HepG2 (cell line): ENCODE results near the gene ZBTB20. TPM values are rescaled to one million over a fixed set of nuclear protein-coding genes. Genes with fewer than 3 reads are reported as not detected.

Experiments
- FIP1L1 ChIP-seq: fragments of 200-400 bp; formaldehyde crosslinking; IDR thresholded peaks from 2 replicates; pipeline ENCODE4 v1.6.1; 2018; ENCODE audit warnings: low read depth, mild to moderate bottlenecking, low read length, moderate library complexity, borderline replicate concordance; ENCODE audit not compliant: insufficient read depth
- HNF1A ChIP-seq, 2 experiments: sonication (generic) in 1 of 2; formaldehyde crosslinking in 1 of 2; IDR thresholded peaks; 2 replicates each; pipeline versions ENCODE4 v1.4.0 to v1.6.1; 2016 to 2020; ENCODE audit warnings: borderline replicate concordance in 1 of 2, low read depth in 1 of 2, mild to moderate bottlenecking in 1 of 2, missing genetic modification reagents in 1 of 2
- HNRNPH1 ChIP-seq: fragments of 200-400 bp; formaldehyde crosslinking; optimal IDR thresholded peaks from 2 replicates; pipeline ENCODE3; 2017; ENCODE audit warnings: mild to moderate bottlenecking, low read depth, low read length
- NR2F6 ChIP-seq, 2 experiments: IDR thresholded peaks; 2 replicates each; pipeline ENCODE4 v1.6.1; 2016; ENCODE audit warnings: antibody characterized with exemption in 1 of 2, mild to moderate bottlenecking in 1 of 2
- PLRG1 ChIP-seq: fragments of 450-650 bp; conservative IDR thresholded peaks from 2 replicates; pipeline ENCODE4 v1.6.1; 2016
- SALL2 ChIP-seq: sonication (generic); formaldehyde crosslinking; IDR thresholded peaks from 2 replicates; pipeline ENCODE4 v1.8.1; 2023; ENCODE audit warnings: mild to moderate bottlenecking, missing genetic modification reagents, inconsistent platforms
- SRSF9 ChIP-seq: fragments of 200-400 bp; formaldehyde crosslinking; IDR thresholded peaks from 2 replicates; pipeline ENCODE4 v1.6.1; 2018; ENCODE audit warnings: borderline replicate concordance, mild to moderate bottlenecking, low read depth, low read length; ENCODE audit not compliant: insufficient read depth, poor library complexity, severe bottlenecking
- SRY ChIP-seq: sonication (generic); formaldehyde crosslinking; IDR thresholded peaks from 2 replicates; pipeline ENCODE4 v1.8.0; 2022; ENCODE audit warnings: mild to moderate bottlenecking, missing genetic modification reagents
- TRIM24 ChIP-seq: sonication (generic); formaldehyde crosslinking; IDR thresholded peaks from 2 replicates; pipeline ENCODE4 v1.8.0; 2022; ENCODE audit warnings: mild to moderate bottlenecking, missing genetic modification reagents
- ZNF747 ChIP-seq: sonication (generic); formaldehyde crosslinking; IDR thresholded peaks from 2 replicates; pipeline ENCODE4 v1.8.1; 2023; ENCODE audit warnings: missing genetic modification reagents, mild to moderate bottlenecking, borderline replicate concordance
- polyA plus RNA-seq, 8 experiments: library from polyadenylated mRNA; depleted of rRNA in 3 of 8; stranded (reverse) in 7 of 8; unstranded in 1 of 8; fragments of >200 nt; fragmentation: Illumina TruSeq in 4 of 8; extraction: Trizol in 4 of 8; gene quantifications; 2 replicates each; pipeline versions ENCODE4 v1.2.1 to v1.2.3, GENCODE V29; 2011 to 2016; ENCODE audit warnings: low read depth in 4 of 8, missing spikeins in 1 of 8, mixed read lengths in 1 of 8; ENCODE audit not compliant: insufficient read depth in 1 of 8
- total RNA-seq, 5 experiments: library from RNA; depleted of rRNA; stranded (reverse); fragments of >200 nt; fragmentation: Illumina TruSeq; extraction: Trizol; gene quantifications; 2 replicates each; pipeline ENCODE4 v1.2.3, GENCODE V29; 2016; ENCODE audit warnings: low read depth in 1 of 5
- TF ChIP-seq, protein P1 (sequence below): sonication (generic); formaldehyde crosslinking; IDR thresholded peaks from 2 replicates; pipeline ENCODE4 v1.5.0; 2020; ENCODE audit warnings: missing genetic modification reagents
- TF ChIP-seq, protein P2 (sequence below): sonication (generic); formaldehyde crosslinking; IDR thresholded peaks from 2 replicates; pipeline ENCODE4 v1.4.0; 2020; ENCODE audit warnings: missing genetic modification reagents
- TF ChIP-seq, protein P3 (sequence below): sonication (generic); formaldehyde crosslinking; IDR thresholded peaks from 2 replicates; pipeline ENCODE4 v1.8.1; 2023; ENCODE audit warnings: mild to moderate bottlenecking, moderate library complexity, missing genetic modification reagents

ZBTB20 gene
- total and polyA plus RNA-seq, 2 of the 13 experiments (the other 11 are each of a cell fraction or from before 2014, with no cell fraction given): 1.9 to 8.8 TPM

- no peak for TF ChIP-seq FIP1L1
- TF ChIP-seq ZNF747 (CRISPR knock-in tag): no peak
- TF ChIP-seq, protein P1, sequence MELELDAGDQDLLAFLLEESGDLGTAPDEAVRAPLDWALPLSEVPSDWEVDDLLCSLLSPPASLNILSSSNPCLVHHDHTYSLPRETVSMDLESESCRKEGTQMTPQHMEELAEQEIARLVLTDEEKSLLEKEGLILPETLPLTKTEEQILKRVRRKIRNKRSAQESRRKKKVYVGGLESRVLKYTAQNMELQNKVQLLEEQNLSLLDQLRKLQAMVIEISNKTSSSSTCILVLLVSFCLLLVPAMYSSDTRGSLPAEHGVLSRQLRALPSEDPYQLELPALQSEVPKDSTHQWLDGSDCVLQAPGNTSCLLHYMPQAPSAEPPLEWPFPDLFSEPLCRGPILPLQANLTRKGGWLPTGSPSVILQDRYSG (CRISPR knock-in tag): no peak
- TF ChIP-seq HNF1A (IDR thresholded peaks at IDR 0.05; ENCODE audit: low read depth): no peak
- no peak for TF ChIP-seq HNF1A (CRISPR knock-in tag; IDR thresholded peaks at IDR 0.05; ENCODE audit: borderline replicate concordance)
- TF ChIP-seq, protein P2, sequence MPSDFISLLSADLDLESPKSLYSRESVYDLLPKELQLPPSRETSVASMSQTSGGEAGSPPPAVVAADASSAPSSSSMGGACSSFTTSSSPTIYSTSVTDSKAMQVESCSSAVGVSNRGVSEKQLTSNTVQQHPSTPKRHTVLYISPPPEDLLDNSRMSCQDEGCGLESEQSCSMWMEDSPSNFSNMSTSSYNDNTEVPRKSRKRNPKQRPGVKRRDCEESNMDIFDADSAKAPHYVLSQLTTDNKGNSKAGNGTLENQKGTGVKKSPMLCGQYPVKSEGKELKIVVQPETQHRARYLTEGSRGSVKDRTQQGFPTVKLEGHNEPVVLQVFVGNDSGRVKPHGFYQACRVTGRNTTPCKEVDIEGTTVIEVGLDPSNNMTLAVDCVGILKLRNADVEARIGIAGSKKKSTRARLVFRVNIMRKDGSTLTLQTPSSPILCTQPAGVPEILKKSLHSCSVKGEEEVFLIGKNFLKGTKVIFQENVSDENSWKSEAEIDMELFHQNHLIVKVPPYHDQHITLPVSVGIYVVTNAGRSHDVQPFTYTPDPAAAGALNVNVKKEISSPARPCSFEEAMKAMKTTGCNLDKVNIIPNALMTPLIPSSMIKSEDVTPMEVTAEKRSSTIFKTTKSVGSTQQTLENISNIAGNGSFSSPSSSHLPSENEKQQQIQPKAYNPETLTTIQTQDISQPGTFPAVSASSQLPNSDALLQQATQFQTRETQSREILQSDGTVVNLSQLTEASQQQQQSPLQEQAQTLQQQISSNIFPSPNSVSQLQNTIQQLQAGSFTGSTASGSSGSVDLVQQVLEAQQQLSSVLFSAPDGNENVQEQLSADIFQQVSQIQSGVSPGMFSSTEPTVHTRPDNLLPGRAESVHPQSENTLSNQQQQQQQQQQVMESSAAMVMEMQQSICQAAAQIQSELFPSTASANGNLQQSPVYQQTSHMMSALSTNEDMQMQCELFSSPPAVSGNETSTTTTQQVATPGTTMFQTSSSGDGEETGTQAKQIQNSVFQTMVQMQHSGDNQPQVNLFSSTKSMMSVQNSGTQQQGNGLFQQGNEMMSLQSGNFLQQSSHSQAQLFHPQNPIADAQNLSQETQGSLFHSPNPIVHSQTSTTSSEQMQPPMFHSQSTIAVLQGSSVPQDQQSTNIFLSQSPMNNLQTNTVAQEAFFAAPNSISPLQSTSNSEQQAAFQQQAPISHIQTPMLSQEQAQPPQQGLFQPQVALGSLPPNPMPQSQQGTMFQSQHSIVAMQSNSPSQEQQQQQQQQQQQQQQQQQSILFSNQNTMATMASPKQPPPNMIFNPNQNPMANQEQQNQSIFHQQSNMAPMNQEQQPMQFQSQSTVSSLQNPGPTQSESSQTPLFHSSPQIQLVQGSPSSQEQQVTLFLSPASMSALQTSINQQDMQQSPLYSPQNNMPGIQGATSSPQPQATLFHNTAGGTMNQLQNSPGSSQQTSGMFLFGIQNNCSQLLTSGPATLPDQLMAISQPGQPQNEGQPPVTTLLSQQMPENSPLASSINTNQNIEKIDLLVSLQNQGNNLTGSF (CRISPR knock-in tag): no peak
- TF ChIP-seq HNRNPH1: no peak
- TF ChIP-seq TRIM24: no peak
- TF ChIP-seq SRY: no peak
- TF ChIP-seq, protein P3, sequence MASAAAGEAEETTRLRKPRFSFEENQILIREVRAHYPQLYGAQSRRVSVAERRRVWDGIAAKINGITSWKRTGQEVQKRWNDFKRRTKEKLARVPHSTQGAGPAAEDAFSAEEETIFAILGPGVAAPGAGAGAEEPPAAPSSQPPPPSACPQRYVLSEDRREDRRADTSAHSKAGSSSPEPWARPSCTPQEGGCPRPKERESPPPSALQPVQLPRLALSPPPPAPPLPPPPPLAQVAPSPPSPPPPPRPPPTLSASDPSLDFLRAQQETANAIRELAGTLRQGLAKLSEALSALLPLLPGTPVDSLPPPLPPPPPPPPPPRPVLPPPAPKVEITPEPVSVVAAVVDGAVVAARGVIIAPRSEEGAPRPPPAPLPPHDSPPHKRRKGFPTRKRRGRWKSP (CRISPR knock-in tag): no peak
- no peak for TF ChIP-seq SRSF9
- TF ChIP-seq PLRG1: no peak
- no peak for TF ChIP-seq NR2F6 (IDR thresholded peaks at IDR 0.05)
- TF ChIP-seq NR2F6 (CRISPR knock-in tag; IDR thresholded peaks at IDR 0.05): no peak
- TF ChIP-seq SALL2: no peak
- TF ChIP-seq, all 625 proteins: peak for 0
Measured at GRCh38 chr3:114440700-114441099, 706.4 kb downstream of the ZBTB20 start (continued).
